Activated CD4-positive, CD25-positive, alpha-beta regulatory T cell treated with anti-CD3 and anti-CD28 coated beads, Interleukin-2, amount 50 U/mL, for 24 hours (primary cell): ENCODE results near the gene SLC24A3.

Source experiments
- ATAC-seq, 2 donors: fragments of 150-1000 bp; cut with Tn5 transposase; one replicate each; pipeline ENCODE4 v1.10.0; 2021; ENCODE audit warnings: mild to moderate bottlenecking in 1 of 2, moderate library complexity in 1 of 2

Gene SLC24A3

DNA sequence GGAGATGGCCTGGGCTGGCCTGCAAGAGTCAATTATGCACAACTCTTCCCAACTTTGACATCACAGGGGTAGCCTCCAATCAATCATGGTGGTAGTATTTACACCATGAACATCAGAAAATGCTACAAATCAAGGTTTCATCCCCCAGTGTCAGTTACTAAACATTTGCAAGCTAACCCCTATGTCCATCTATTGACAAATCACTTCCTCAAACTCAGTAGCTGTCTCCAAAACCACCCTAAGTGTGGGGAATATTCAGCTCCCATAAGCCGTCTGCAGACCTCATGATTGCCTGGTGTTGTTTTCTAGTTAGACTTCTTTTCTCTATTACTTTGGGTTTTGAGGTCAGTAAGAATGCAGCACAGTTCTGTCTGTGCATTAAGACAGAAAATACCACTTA lies 344.8 kb downstream of the SLC24A3 start:
- no peak for ATAC-seq

DNA sequence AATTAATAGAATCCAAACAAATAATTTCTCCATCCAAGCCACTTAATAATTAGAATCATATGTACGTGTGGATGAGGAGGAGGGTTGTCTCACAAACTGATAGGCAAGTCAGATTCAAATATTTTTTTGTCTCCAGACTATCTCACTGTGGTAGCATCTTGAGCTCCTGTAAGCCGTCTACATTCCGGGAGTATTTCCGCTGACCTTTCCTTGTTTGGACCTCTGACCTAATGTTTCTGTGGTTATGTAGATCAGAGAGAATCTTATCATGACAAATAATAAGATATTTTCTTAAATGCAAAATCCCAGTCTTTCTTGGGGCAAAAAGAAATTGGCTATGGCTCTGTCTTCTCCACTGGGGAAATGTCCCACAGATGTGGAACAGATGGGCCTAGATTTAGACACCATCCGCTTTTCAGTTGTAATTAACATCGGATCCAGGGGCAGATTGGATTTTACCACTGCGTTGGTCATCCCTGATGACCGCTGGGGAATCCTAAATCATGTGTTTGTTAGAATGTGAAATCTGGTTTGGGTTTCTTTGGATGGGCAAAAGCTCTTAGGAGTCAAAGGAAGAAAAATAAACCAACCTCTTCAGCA lies 348.5 kb downstream of the SLC24A3 start:
- ATAC-seq: no peak

DNA sequence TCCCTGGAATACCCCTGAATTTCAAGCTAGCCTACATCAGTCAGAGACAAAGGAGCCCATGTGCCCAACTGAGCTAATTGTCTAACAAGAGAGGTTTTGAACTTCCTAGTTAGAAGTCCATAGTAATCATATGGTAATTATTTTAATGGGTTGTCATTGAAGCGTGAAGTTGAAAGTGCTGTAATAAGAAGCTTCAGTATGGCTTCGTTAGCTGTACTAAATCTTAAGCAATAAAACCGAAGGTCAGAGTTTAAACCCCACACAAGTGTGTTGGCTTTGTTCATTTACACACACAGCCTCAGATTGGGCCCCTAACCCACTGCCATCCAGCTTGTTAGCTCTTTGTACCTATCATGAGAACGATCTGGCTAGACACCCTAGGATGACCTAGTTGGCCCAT lies 350.0 kb downstream of the SLC24A3 start:
- no peak for ATAC-seq

DNA sequence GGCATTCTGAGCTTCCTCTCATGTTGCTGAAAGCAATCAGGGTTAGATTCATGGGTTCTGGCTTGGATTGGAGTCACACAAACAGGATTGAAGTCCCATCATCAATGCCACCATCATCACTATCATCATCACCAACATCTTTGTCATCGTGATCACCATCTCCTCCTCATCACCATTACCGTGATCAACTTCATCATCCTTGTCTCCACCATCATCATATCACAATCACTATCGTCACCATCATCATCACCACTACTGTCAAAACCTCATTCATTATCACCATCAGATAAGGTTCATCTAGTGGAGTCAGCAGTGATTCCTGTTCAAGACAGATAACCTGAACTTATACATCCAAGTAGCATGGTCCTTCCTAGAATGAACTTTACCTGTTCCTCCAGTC lies 351.8 kb downstream of the SLC24A3 start:
- ATAC-seq: no peak

DNA sequence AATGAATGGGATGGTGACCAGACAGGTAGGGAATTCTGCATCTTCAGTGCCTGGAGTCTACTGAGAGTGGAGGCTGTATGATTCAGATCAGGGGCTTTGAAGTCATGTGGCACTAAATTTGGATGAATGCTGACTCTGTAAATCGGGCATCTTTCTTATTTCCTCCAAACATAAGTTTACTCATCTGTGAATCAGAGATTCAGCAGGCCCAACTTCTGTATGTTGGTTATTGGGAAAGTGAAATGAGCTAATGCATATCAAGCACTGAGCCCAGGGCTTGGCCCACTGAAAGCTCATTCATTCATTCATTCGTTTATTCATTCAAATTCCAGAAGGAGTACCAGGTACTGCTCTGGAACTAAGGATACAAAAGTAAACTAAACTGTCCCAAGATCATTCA lies 353.3 kb downstream of the SLC24A3 start:
- ATAC-seq: no peak

DNA sequence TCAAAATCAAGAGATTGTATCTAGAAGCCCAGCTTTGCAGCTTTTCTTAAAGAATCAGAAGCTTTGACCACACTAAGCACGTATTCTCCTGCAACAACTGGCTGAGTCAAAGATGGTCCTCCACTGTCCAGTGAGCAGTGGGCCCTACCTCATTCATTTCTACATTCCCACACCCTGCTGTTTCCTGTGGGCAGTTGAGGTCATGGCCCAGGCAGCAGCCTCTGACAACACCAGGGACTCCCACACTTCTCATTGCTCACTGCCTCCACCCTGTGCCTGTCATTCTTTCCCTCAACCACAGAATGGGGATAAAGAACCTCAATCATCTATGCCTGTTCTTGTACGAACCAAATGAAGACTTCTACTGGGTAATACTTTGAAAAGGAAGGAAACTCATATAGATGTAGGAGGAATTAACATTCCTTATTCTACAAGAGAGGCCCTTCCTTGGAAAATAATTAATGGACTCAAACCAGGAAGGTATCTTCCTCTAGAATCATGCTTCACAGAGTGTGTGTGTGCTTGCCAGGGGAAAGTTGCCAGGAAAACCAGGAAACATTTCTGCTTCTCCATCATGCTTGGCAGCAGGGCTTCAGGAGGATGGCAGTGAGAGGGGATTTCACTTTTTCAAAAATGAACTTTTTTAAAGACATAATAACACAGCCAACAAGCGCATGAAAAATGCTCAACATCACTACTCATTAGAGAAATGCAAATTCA lies 353.9 kb downstream of the SLC24A3 start:
- ATAC-seq: no peak

DNA sequence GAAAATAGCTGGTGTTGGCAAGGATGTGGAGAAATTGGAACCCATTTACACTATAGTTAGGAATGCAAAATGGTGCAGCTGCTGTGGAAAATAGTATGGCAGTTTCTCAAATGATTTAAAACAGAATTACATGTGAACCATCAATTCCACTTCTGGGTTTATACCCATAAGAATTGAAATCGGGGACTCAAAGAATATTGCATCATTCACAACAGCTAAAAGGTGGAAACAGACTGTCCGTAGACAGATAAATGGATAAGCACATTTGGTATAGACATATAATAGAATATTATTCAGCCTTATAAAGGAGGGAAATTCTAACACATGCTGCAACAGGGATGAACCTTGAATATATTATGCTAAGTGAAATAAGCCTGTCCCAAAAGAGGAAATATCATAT lies 355.7 kb downstream of the SLC24A3 start:
- no peak for ATAC-seq

DNA sequence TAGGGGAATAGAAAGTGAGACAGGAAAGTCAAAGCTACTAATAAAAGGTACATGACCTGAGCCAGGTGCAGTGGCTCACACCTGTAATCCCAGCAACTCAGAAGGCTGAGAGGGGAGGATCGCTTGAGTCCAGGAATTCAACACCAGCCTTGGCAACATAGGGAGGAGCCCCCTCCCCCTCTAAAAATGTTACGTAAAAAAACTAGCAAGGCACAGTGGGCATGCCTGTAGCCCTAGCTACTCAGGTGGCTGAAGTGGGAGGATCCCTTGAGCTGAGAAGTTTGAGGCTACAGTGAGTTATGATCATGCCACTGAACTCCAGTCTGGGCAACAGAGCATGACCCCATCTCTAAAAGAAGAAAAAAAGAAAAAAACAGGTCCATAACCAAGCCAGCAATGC lies 359.6 kb downstream of the SLC24A3 start:
- ATAC-seq: no peak

DNA sequence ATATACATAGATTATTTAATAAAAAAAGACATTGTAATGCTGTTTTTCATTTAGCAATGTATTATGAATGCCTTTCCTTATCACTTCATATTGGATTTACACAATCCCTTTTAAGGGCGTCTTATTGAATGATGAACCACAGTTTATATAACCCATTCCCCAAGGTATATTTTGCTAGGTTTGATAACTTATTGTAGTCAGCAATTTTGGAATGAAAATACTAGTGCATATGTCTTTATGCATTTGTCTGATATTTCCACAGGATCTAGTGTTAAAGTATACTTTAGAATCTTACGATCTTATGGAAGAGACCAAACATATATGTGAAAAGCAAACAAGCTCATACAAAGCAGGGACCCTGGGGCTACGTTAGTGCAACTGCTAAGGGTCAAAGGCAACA lies 365.2 kb downstream of the SLC24A3 start:
- no peak for ATAC-seq

DNA sequence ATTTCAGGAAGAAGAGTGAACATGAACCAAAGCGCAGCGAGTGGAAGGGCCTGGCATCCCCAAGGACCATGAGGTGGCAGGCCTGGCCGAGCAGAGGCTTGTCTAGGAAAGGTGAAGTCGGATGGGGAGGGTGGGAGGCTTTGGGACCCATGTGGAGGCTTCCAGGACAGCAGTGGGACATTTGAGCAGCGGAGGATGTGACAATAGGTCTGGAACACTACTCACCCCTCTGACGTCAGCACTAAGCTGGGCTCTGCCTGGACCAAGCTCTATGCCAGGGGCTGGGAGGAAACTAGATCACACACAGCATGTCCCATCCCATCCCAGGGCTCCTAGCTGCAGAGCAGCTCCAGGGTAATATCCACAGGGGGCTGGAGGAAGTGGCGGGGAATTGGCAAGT lies 370.3 kb downstream of the SLC24A3 start:
- ATAC-seq: no peak

DNA sequence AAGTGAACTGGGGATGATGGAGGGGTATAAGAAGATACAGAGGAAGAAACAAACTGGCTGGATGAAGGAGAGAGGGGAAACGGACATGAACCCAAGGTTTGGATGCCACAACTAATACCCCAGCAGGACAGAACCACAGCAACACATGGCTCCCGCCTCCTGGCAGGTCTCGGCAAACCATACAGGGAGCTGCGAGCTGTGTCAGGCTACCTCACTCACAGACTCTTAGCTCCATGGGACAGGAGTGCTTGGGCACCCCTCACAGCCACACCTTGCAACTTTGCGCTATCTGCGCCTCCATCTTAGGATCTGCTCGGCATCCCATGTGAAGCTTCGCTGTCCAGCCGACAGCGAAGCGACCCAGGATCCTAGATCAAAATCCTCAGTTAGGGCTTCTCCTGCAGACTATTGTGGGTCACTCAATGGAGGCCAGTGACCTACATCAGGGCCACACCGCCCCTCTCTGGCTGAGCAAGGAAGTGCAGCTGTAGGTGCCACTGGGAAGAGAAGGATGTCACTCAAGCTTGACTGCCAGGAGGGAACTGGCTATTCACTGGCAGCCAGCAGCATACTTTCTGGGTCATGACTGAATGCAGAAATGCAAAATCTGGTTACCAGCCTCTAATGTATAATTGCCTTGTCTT lies 371.2 kb downstream of the SLC24A3 start:
- no peak for ATAC-seq

DNA sequence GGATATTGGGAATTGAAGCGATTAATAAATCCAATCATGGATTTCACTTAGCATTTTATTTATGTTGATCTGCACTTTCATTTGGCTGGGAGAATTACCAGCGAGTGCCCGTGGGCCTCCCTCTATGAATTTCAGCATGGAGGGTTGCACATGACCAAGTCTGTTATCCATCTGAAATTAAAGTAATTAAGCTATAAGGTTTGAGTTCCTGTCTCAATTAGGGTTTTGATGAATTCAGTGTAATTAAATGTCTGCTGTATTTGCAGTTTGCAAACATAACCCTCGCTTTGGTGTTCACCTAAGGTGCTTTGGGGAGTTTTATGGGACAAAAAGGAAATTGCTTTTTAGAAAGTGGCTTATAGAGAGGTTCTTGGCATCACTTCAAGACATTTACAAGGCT lies 375.8 kb downstream of the SLC24A3 start:
- no peak for ATAC-seq

DNA sequence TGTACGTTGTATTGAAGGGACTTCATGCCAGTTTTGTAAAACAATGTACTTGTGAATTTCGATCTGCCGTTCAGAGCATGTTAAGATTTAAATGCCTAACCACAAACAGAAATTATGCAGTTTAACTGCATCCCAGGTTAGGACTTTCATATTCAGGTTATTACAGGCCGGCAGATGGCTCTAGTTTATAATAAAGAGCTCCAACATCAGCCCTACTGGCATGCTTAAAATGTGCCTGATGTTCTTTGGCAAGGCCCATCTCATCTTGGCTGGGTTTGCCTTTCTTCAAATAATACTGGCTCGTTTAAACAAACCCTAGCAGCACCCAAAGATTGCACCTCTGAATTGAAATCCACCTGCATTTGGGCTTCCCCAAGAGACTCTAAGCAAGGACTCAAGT lies 376.3 kb downstream of the SLC24A3 start:
- no peak for ATAC-seq

DNA sequence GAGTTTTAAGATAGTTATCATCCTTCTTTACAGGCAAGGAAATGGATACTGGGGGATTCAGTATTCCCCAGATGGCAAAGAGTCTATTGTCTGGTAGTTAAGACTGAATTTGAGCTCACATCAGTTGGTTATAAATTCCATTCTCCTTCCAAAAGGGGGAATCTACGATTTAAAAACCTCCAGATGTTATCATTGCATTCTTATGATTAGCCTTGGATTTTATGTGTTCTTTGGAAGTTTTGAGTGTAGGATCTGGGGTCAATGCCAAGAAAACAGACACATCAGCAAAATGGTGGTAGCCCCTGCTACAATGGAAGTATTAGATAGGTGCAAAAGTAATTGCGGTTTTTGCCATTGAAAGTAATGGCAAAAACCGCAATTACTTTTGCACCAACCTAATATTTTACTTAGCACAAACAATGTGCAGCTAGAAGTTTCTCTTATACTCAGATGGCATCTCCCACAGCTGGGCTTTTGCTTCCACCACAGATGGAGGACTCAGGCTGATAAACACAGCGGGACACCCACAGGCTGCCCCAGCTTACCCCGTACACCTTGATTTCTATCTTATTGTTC lies 377.4 kb downstream of the SLC24A3 start:
- no peak for ATAC-seq

DNA sequence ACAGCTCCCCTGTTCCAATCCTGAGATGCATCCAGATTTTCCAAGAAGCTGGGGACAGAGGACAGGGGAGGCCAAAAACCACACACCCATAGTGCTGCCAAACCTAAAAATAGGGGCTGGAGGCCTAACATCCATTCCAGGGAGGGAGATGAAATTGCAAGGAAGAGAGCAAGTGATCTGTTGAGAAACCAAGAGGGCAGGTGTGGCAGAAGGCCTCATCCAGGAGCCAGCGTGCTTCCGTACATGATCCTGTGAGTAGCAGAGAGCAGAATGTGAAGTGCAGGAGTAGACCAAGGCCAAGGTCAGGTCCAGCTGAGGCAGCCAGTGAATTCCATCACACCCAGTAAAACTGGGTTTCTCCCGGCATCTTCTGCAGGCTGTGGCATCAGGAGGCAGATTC lies 377.9 kb downstream of the SLC24A3 start:
- ATAC-seq: no peak

DNA sequence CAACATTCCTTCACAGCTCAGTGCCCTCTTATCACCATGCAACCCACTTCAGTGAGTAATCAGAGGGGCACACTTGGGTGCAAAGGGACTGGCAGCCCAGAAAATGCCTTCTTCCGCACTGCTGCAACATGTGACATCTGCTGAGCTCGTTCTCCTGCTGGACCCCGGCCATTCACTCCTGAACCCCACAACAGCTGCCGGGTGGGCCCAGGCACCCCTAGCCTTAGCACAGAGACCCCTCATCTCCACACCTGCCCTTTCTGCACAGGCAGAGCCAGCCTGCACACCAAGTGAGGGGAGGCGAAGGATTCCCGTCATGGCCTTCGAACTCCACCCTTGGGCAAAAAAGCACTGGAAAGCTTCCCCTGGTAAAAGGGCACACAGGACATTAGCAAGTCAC lies 381.3 kb downstream of the SLC24A3 start:
- ATAC-seq: no peak

DNA sequence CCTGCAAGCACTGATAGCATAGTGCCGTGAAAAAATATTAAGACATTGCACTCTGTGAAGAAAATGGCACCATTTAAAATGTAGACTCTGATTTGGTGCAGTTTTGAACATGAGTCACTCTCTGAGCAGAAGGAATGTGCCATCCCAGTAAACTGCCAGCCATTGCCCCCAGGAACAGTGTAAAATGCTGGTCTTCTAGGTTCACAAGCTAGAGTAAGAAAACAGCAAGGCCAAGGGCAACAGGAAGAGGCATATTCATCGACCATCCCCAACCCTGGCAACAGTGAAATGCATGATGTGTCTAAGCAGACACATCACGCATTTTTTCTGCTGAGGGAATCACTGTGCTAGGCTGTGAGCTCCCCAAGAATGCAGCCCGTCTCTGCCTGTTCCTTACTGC lies 382.5 kb downstream of the SLC24A3 start:
- ATAC-seq: no peak

DNA sequence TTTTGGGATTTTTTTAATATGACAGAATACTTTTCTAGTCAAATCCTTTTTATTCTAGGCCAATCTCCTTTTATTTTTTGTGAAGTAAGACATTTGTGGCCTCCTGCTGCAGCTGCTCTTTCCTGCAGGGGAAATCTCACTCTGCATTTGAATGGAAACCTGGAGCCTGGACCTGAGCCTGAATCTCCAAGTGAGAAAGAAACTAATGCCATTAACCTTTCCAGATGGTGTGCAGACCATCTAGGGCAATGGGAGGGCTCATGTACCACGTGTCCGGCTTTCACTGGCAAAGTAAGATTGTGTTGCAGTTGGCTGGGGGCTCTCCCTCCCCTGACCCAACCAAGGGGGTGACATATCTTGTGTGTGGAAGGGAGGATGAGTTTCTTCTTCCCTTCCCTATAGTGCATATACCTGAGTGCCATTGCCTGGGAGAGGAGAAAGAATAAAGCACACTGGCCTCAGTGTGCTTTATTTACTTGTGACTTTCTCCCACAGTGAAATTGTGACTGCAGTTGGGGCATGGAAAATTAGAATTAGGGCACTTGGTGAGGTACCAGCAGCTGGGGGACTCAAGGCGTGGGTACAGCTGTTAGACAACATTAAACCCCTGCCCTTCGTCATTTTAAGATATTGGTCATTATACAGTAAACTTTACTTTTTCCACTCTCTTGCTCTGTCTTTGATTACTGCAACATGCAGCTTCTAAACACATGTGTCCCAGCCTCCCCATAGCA lies 385.8 kb downstream of the SLC24A3 start:
- no peak for ATAC-seq

DNA sequence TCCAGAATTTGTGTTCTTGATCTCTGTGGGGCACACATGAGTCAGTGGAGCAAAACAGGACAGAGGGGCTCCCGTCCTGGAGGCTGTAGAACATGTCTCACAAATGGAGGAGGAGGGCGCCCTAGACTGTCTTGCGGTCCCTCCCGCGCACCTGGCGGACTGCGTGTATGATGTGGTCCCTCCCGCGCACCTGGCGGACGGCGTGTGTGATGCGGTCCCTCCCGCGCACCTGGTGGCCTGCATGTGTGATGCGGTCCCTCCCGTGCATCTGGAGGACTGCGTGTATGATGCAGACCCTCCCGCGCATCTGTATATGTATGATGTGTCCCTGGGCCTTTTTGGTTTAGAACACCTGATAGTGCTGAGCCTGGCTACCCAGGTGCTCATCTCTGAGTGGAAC lies 386.8 kb downstream of the SLC24A3 start:
- no peak for ATAC-seq

DNA sequence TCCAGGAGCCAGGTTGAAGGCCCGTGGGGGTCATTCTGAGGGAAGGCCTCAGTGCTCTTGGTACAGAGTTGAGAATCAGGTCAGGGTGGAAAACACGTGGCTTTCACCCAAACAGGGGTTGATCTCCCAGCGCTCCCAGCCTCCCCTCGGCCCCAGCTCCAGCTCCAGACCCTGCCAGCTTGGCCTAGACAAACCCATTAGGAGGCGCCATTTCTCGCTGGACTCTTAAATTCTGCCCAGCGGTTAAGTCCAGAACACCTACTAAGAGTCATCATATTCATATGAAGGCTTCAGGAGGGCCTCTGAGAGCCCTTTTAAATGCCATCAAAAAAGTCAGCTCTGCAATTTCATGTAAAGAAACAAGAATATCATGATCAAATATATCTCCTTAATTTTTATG lies 387.6 kb downstream of the SLC24A3 start:
- ATAC-seq: no peak

DNA sequence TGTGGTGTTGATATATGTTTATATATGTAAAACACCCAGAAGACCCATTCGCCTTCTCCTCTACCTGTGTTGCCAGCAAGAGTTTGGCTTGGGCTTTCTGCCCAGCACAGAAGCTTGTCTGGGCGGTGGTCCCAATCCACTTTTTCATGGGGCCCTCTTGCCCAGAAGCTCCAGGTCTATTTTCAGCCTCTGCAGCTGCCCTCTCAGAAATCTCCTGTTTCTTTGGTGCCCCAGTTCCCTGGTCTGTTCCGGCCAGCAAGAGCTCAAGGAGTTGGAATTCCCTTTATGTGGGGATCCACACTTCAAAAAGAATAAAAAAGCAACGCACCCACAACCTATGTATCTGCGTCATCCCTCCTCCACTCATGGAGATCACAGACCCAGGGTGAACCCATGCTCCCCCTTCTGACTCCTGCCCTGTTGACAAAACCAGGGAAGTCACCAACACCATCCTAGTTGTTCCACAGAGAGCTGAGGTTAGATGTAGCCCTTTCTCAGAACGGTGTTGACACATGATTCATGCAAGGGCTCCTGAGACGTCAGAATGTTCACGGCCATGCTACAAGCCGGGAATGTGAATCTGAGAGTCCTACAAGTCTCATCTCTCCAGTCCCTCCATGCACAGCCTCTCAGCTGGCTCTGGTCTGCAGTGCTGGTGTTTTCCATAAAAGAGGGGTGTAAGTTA lies 388.8 kb downstream of the SLC24A3 start:
- no peak for ATAC-seq

DNA sequence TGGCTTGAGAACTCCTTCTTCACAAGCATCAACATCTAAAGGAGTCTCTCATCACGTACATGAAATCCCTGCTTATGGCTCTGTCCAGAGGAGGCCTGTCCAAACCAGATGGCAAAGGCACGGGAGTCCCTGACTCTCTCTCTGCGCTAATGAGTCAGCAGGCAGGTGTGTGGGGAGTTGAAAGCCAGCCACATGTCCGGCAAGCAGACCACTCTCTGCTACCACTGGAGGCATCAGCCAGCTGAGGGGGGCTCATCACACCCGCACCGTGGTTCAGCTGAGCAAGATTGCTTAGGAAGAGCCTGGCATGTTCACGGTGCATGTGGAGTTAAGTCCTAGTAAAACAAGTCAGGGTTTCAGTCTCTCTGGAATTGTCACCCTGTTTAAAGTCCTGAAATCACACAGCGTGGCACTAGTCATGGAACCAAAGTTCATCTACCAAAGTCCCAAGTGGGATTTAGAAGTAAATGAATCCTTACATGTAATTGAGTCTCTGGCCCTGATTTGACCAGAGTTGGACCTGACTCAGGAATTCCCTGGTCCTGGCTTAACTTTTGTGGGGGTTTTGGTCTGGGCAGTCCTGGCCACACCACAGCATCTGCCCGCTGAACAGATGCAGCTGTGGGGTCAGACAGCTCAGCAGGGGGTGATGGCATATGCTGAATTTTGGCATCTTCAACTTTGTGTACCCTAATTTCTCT lies 390.4 kb downstream of the SLC24A3 start:
- ATAC-seq: no peak
